Activated naive CD4-positive, alpha-beta T cell treated with Interleukin-2 at 50 U/mL for 16 hours (primary cell): ENCODE results near the gene CDC20.
"Not testable (repeated sequence)": the region's sequence is repeated elsewhere in the genome, so short reads cannot be mapped to it uniquely, and the experiment has no call there.

Source experiments
- DNase-seq: peaks from one replicate; pipeline ENCODE4 v3.0.0-alpha.2; 2020

CDC20 gene

GRCh38 chr1:43386676-43387075 lies 27.9 kb downstream of the CDC20 start:
- no peak for DNase-seq

GRCh38 chr1:43387976-43388599 lies 29.3 kb downstream of the CDC20 start:
- no peak for DNase-seq

GRCh38 chr1:43388613-43389012 lies 29.8 kb downstream of the CDC20 start:
- DNase-seq, result no peak

GRCh38 chr1:43389326-43390313 lies 30.8 kb downstream of the CDC20 start, which contains the start of the genes MED8 and SZT2:
TSS of gene MED8 (minus strand) at chr1:43389800. CDS start at chr1:43389764, 36 bp downstream.
TSS of gene SZT2 (plus strand) at chr1:43389899. CDS start at chr1:43389969, 70 bp downstream.
- peak; percentile 96 for DNase-seq

- DNase-seq, result no peak
Observed at GRCh38 chr1:43392702-43393101, 33.9 kb downstream of the CDC20 start.

GRCh38 chr1:43395523-43395922 lies 36.7 kb downstream of the CDC20 start:
- DNase-seq, result no peak

- DNase-seq, result no peak
Observed at GRCh38 chr1:43396059-43396458, 37.3 kb downstream of the CDC20 start.

GRCh38 chr1:43398227-43398626 lies 39.4 kb downstream of the CDC20 start:
- no peak for DNase-seq

GRCh38 chr1:43400441-43400840 lies 41.7 kb downstream of the CDC20 start:
- DNase-seq, result not testable (repeated sequence)

GRCh38 chr1:43402089-43402865 lies 43.5 kb downstream of the CDC20 start:
- no peak for DNase-seq

- DNase-seq, result no peak
Observed at GRCh38 chr1:43404353-43404752, 45.6 kb downstream of the CDC20 start.

GRCh38 chr1:43405219-43405875 lies 46.6 kb downstream of the CDC20 start:
- DNase-seq, result no peak

GRCh38 chr1:43405876-43406234 lies 47.1 kb downstream of the CDC20 start:
- DNase-seq, result no peak

- DNase-seq, result no peak
Observed at GRCh38 chr1:43410571-43410970, 51.8 kb downstream of the CDC20 start.
